GM18861 (cell line): ENCODE measurements around the gene RPTOR.
"Not testable (repeated sequence)": the region's sequence is repeated elsewhere in the genome, so short reads cannot be mapped to it uniquely, and the experiment has no call there.

Experiments
- ATAC-seq: cut with Tn5 transposase; IDR thresholded peaks from one replicate; pipeline ENCODE4 v1.9.1; 2021; ENCODE audit not compliant: unreplicated experiment

Gene RPTOR

DNA sequence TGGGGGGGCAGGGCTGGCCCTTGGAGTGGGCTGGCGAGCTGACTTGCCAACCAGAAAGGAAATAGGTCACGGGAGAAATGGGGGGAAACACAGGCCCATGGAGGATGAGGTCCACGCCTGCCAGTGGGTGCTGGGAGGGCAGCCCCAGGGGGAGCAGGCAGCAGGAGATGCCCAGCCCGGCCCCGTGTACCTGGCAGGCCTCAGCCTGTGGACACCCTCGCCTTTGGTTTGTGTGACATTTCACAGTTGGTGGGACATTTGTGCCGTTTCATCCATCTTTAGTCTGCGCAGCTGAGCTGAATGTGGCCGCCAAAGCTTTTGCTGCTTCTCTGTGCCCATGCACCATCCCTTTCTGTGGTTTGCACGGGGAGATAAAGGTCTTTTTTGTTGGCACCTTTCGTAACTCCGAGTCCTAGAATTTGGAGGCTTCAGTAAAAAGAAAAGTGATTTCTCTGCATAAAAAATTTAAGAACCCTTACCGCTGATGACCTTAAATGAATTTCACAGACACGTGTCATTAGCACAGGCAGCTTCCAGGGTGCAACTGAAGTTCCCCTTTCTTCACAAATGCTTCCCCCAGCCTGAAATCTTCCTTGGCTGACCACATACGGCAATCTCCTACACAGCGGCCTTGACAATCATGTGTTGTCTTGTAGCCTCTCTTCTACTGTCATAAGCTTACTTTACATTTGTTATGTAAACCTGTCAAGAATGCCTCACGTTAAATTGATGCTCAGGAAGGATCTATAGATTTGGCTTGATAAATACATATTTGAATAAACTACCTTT is 193.6 kb downstream of the RPTOR start:
- ATAC-seq, result no peak

DNA sequence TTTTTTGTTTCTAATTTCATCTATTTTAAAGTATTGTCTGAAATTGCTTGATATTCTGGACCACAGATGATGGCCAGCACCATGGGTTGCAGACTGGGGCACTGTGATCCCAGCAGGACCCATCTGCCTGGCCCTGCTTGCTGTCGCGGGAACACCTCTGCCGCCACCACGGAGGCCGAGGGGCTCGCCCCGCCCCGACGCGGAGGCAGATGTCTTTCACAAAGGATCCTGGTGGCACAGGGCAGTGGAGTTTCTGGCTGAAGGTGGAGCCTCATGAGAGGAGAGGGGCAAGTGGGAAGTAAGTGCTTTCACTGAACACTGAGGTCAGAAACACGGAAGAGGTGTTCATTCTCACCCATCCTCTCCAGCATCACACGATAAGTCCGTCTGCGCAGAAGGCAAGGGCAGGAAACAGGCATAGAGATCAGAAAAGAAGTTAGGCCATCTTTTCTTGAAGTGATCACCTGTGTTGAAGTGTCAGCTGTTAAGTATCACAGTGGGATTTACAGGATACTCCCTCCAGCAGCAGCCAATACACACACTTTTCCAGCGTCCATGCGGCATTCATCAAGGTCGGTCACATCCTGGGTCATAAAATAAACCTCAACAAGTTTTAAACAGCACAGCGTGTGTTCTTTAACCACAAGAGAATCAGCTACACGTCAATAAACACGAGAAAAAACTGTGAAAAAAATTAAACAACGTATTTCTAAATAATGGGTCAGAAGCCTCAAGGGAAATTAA is 194.5 kb downstream of the RPTOR start:
- no peak for ATAC-seq

DNA sequence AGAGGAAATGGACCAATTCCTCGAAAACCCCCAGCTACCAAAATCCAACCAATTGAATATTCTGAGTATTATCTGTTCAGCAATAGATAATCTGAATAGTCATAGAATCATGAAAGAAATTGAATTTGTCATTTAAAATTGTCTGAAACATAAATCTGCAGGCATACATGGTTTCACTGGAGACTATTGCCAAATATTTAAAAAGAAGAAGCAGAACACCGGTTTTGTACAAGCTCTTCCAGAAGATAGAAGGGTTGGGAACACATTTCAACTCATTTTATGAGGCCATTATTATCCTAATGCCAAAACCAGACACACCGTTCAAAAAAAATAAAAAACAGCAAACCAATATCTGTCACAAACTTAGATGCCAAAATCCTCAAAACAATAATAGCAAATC is 195.5 kb downstream of the RPTOR start:
- no peak for ATAC-seq

DNA sequence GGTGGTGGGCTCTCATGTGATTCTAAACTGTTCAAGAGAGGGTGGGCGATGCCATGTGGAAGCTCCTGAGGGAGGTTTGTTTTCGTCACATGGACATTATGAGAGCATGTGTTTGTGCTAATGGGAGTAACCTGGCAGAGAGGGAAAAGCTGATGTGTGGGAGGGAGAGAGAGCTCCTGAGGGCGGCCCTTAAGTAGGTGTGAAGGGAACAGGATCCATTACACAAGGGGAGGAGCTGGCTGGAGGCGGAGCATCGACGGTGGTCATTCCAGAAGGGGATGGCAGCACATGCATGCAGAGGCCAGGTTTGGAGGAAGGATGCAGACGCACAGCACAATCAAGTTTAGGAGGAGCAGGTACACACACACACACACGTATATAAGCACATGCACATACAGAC is 197.5 kb downstream of the RPTOR start:
- no peak for ATAC-seq

DNA sequence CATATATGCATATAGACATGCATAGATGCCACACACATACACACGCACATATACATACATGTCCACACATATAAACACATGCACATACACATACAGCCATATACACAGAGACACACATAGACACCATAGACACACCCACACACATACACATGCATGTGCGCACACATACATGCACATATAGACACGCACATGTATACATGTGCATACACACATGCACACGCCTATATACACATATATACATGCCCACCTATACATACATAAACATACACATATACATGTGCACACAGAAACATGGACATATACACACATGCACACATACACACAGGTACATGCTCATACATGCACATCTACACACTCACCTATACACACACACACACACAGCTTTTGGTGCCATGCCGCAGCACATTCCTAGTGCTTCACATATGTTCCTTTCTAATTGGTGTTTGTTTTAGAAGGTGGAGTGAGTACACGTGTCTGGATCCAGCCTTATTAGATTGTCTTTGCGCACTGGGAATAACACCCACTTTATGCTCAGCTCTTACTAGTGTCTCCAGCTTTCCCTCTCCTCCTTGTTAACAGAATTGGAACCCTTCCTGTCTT is 198.0 kb downstream of the RPTOR start:
- ATAC-seq, result no peak

DNA sequence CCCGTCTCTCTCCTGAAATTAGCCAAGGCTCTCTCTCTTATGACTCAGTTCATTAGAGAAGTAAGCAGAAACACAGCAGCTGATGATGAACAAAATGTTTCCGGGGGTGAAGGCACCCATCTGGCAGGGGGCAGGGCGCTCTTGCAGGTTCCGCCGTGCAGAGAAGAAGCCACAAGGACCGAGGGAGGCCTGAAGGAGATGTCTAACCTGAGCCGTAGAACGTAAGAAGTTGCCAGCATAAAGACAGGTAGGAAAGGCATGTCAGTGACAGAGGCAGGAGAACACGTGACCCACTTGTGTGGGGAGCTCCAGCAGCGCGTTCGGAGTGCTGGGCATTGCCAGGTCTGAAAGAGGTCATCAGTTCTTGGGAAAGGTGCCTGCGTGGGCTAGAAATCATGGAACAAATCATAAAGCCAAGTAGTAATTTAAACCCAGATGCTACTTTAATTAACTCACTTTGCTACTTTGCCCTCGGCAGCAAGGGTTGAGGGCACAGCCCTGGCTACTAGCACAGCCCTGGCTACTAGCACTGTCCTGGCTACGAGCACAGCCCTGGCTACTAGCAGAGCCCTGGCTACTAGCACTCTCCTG is 198.6 kb downstream of the RPTOR start:
- no peak for ATAC-seq

DNA sequence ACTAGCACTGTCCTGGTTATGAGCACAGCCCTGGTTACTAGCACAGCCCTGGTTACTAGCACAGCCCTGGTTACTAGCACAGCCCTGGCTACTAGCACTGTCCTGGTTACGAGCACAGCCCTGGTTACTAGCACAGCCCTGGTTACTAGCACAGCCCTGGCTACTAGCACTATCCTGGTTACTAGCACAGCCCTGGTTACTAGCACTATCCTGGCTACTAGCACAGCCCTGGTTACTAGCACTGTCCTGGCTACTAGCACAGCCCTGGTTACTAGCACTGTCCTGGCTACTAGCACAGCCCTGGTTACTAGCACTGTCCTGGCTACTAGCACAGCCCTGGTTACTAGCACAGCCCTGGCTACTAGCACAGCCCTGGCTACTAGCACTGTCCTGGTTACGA is 199.3 kb downstream of the RPTOR start:
- not testable (repeated sequence) for ATAC-seq

DNA sequence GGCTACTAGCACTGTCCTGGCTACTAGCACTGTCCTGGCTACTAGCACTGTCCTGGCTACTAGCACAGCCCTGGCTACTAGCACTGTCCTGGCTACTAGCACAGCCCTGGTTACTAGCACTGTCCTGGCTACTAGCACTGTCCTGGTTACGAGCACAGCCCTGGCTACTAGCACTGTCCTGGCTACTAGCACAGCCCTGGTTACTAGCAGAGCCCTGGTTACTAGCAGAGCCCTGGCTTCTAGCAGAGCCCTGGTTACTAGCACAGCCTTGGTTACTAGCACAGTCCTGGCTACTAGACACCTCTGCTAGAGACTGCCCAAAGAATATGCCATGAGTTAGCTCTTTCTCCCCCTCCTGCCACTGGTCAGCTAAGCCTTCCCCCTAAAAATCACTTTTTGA is 200.1 kb downstream of the RPTOR start:
- not testable (repeated sequence) for ATAC-seq

DNA sequence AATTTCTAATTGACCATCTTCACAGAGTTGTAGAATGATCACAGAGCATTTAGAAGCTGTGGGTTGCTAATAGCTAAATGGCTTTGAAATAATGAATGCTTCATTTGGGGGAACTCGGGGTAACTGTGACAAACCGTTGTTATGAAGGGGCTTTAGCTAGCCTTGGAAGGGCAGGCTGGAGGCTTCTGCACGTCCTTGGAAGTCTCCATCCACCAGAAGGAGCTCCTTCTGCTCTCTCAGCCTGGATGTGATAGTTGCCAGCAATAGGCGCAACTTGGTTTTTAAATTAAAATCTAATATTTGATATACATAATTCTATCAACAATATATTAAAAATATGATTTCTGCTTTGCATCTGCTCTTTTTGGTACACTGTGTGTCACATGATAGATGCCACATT is 200.5 kb downstream of the RPTOR start:
- no peak for ATAC-seq

DNA sequence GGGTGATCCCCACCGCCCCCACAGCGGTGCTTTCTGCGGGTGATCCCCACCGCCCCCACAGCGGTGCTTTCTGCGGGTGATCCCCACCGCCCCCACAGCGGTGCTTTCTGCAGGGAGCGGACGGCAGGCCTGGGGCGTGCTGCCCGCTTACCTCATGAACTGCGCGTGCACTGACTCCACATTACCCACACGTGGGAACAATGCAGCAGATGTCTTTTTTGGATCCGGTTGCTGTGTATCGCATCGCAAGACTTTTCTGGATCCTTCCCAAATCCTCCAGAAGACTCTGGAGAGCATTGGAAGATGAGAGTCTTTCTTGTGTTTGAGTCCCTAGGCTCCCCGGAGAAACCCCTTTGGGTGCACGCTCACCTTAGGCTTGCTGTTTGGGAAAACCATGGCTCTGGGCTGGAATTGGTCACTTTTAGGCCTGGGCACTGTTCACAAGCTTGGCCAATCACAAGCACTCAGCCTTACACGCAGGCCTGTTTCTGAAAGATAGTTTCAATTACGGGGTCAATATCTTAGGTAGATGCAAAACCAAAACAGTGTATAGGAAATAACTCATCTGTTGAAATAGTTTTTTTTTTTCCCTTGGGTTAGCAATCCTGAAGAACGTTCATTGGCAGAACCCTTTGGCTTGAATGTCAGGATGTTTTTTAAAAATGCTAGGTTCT is 201.8 kb downstream of the RPTOR start:
- no peak for ATAC-seq

DNA sequence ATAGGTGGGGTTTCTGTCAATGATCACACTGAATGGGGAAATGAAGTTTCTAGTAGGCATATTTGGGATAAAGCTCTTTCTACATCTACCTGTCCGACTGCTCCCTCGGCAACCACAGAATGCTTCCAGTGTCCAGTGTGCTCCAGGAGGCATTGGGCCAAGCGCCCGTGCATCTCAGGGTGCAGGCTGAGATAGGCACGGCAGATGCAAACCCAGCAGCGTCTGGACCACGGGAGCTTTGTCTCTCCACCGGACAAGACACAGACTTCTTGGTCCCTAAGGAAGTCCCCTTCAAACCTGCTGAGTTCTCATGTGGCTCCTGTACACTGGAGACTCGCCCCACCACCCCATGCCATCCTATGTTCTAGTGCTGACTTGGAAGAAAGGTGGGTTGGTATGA is 202.8 kb downstream of the RPTOR start:
- no peak for ATAC-seq

DNA sequence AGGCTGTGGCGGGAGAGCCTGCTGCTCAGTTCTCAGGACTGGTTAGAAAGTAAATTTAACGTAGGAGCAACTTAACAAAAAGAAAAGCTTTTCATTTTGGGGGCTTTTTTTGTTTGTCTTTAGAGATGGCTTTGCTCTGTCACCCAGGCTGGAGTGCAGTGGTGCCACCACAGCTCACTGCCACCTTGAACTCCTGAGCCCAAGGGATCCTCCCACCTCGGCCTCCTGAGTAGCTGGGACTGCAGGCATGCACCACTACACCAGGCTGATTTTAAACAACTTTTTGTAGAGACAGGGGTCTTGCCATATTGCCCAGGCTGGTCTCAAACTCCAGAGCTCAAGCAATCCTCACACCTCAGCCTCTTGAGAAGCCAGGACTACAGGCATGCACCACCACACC is 205.0 kb downstream of the RPTOR start:
- ATAC-seq, result no peak

DNA sequence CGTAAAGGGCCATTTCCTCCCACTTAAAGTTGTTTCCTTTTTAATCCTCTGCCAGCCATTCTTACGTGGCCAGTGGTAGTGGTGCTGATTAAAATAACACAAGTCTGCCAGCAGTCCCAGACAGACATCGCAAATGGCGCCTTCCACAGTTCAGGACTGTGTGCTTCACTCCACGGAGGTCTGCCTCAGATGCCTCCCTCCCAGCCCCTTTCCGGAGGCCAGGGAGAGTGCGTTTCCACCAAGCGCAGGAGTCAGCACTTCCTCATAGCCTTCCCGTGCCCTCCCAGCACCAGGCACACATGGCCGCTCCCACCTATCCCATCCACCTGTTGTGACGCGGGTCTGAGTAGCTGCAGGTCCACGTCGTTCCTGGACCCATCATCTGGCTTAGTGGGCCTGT is 205.6 kb downstream of the RPTOR start:
- no peak for ATAC-seq

DNA sequence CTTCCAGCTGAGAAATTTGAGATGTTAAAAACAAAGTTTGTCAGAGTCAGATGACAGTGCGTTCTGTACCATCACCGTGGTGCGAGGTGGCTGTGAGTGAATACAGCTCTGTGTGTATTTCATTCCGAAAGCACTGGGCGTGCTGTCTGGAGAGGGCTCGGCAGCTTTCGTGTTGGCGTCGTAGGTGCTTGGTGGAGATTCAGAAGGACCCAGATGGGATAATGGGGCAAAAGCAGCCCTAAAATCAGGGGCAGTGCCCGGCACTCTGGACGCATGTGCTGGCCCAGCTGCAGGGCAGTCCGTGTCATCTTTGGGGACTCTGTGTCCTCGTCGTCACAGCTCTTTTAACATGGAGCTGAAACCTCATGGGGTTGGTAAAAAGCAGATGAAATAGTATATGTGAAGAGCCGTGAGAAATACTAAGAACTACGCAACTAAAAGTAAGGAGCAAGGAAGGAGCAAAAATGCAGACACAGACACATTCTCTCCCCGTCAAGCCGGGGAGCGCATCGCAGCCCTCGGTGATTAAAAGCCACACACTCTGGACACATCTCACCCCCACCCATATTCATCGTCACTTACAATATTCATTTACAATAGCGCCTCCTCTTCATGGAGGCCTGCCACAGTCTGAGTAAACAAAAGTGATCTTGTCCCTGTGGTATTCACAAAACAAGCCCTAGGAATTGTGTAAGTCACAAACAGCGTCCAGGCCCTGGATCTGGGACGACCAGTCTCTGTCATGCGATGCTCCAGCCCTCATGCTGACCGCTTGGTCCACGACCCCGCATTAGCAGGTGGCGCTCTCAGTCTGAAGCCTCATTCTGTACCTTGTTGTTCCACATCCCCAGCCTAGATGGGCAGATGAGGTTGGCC is 206.7 kb downstream of the RPTOR start:
- ATAC-seq, result no peak

DNA sequence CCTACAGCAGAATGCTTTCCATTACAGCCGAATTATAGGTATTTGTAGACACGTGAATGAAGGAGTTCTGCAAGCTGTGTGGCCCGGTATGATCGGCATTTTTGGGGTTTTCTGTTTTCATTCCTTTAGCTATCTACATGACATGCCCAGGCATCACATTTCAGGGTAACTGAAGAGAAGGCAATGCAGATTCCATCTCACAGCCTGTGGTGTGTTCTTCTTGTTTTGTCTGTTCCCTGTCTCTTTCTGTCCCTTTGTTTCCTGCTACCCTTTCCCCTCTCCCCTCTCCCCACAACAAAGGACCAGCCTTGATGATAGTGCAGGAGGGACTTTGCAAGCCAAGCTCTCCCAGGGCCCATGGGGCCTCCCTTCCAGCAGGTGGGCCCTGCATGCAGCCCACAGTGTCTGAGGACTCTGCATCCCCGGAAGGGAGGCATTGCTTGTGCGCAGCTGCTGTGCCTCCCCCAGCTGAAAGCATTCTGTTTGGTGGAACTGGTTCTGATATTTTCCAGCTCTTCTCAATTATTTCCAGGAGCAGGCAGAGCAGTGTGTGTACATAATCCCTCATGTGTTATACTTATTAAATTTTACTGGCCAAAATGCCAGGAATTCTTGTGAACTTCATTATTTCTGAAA is 207.4 kb downstream of the RPTOR start:
- no peak for ATAC-seq

DNA sequence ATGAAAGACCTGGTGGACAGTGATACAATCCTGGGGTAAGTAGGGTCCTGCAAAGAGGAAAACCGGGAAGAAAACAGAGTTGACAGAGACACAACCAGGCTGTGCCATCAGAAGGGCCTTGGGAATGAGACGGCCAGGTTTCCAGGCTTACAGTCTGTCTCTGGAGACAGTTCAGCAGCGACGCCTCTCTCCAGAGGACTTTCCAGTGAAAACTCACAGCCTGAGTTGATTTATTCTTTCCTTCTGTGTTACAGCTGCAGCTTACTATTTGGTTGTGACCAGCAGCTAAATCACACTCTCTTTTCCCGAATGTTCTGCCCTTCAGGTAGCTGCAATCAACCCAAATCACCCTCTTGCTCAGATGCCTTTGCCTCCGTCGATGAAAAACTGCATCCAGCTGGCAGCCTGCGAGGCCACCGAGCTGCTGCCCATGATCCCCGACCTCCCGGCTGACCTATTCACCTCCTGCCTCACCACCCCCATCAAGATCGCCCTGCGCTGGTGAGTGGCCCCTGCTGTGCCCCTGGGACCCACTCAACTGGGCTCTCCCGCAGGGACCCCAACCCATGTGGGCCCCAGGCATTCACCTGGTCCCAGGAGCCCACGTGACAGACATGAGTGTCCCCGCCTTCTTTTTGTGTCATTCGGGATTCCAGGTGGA is 209.2 kb downstream of the RPTOR start:
- ATAC-seq, result no peak

DNA sequence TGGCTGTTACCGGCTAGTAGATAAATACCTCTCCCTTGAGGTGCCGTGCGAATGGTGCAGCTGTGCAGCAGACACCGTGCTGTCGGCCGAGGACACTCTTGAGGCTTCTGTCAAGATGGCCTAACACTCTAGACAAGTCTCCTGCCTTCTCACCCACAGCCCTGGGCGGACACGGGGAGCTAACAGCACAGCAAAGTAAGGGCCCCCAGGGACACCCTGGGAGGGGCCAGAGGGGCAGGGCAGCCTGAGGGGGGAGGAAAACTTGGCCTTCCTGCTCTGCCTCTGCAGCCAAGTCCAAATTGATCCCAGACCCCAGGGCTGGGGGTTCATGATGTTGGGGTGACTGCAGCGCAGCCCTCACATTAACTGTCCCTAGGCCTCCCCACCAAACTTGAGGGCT is 210.2 kb downstream of the RPTOR start:
- ATAC-seq, result no peak

DNA sequence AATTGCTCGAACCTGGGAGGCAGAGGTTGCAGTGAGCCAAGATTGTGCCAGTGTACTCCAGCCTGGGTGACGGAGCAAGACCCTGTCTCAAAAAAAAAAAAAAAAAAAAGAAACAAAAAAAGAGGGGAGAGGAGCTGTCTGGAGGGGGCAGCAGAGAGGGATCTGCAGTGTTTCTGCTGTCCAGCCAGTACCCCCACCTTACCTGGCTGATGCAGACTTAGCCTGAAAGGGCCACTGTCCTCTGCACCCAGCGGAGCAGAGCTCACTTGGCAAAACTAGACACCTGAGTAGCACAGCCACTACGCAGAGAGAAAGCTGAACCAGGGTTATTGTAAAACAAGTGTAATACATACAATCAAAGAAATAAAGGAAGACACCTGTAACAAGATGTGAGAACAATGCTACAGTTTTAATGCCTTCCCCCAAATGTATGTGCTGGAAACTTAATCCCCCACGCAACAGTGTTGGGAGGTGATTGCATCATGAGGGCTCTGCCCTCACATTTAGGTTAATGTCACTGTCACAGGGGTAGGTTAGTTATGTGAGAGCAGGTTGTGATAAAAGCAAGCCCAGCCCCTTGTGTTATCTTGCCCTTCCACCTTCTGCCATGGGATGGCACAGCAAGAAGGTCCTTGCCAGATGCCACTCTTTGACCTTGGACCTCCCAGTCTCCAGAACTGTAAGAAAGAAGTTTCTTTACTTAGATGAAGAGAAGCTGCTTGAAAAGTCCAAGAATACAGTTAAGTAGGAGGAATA is 211.2 kb downstream of the RPTOR start:
- ATAC-seq, result no peak
